NCI-H1048 (cell line): ENCODE measurements around the gene CHPF2.

Source experiments
- DNase-seq: peaks from one replicate; lab custom pipeline; 2025; lab: John Stamatoyannopoulos, UW

CHPF2 gene

DNA sequence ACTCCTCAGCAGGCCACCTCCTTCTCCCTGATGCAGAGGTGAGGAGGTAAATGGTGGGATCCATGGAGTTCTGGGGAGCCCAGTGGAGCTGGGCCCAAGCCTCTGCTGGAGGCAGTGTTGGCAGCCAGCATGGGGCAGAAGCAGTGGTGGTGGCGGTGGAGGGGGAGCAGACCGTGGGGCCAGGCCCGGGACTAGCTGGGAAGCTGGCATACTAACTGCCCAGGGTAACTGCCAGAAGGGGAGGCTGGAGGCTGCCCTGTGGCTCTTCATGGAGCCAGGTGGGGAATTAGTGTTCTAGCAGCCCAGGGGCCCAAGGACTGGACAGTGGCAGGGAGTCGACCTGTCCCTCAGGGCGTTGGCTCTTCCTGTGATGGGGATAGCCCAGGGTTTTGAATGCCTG lies 32.3 kb downstream of the CHPF2 start:
- DNase-seq: no peak

DNA sequence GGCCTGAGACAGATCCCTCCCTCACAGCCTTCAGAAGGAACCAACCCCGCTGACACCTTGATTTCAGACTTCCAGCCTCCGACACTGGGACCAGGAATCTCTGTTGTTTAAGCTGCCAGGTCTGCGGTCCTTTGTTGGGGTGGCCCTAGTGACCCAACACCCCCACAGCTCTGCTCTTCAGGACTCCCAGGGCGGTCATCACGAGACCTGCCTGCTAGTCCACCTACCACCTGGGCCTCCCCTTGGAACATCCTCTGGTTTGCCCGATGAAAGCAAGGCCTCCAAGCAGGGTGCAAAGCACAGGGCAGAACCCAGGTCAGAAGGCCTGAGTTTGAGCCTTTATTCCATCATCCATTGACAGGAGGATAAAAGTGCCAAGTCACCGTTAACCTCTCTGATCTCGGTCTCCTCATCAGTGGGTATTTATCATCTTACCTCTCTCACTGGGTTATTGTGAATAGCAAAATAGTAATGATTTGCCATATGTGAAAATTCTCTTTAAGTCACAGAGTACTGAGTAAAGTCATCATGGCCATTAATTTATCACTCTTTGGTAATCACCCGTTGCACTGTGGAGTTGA lies 33.2 kb downstream of the CHPF2 start:
- DNase-seq: no peak

GRCh38 chr7:151269511-151269910 lies 37.2 kb downstream of the CHPF2 start:
- no peak for DNase-seq

DNA sequence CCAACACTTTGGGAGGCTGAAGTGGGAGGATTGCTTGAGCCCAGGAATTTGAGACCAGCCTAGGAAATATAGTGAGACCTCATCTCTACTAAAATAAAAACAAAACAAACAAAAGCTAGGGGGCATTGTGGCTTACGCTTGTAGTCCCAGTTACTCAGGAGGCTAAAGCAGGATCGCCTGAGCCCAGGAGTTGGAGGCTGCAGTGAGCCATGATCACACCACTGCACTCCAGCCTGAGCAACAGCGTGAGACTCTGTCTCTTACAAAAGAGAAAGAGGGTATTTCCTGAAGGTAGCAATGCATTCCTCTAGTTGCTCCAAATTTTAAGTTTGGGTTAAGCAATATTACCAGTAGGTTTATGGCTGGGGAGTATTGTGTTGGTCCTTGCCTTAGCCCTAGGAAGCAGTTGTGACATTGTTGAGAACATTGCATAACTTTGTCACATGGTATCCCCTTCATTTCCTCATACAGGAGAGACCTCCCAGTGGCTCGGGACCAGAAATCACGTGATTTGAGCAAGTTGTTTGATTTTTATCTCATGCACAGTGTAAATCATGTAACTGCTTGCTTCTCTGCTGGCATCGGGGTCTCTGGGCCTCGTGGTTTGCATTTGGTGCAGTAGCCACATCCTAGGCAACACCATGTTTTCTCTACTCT lies 39.5 kb downstream of the CHPF2 start:
- DNase-seq: no peak

- no peak for DNase-seq
Measured at GRCh38 chr7:151272405-151272804, 40.1 kb downstream of the CHPF2 start.

DNA sequence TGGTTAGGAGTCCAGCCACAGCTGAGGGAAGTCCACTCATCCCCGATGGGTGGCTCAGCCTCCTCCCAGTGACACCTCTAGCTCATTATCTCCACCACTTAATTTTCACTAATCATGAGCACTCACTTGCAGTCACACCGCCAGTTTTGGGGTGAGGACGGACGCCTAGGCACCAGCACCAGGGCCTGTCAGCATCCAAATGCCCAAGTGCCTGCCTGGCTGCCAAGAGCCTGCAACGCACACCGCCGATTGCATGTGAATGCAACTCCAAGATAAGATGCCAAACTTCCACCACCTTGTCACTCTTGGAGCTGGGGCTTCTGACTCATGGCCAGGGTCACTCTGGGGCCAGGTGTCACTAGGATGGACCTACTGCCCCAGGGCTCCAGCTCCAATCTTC lies 40.6 kb downstream of the CHPF2 start:
- DNase-seq: no peak

GRCh38 chr7:151273651-151274390 lies 41.5 kb downstream of the CHPF2 start:
- no peak for DNase-seq

DNA sequence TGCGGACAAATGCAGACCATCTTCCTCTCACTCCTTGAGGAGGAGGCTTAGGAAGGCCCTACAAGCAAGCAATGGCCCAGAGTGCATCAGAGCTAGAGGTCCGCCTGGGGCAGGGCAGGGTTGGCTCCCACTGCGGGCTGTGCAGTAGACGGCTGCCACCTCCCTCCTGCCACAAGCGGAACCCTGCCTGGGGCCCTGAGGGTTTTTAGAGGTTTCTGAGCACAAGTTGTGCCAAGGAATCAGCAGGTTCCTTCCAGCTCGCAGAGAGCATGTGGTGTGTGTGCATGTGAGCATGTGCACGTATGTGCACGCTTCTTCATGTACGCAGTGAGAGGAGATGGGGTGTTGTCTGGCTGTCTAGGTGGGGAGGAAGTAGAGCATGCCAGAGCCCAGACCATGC lies 42.1 kb downstream of the CHPF2 start:
- DNase-seq: no peak

GRCh38 chr7:151274936-151275812 lies 42.9 kb downstream of the CHPF2 start:
- DNase-seq: no peak

GRCh38 chr7:151275813-151276577 lies 43.7 kb downstream of the CHPF2 start:
- no peak for DNase-seq

GRCh38 chr7:151276666-151277590 lies 44.6 kb downstream of the CHPF2 start:
- no peak for DNase-seq

- no peak for DNase-seq
Measured at GRCh38 chr7:151277631-151278030, 45.3 kb downstream of the CHPF2 start.

DNA sequence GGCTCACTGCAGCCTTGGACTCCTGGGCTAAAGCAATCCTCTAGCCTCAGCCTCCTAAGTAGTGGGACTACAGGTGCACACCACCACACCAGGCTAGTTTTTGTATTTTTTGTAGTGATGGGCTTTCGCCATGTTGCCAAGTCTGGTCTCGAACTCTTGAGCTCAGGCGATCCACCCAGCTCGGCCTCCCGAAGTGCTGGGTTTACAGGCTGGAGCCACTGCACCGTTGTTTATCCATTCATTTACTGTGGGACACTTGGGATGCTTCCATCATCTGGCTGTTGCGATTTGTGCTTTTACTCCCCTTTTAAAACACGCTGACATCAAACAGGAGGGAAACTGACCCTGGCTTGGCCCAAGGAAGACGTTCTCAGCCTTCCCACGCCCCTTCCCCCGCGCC lies 46.7 kb downstream of the CHPF2 start:
- DNase-seq: no peak

DNA sequence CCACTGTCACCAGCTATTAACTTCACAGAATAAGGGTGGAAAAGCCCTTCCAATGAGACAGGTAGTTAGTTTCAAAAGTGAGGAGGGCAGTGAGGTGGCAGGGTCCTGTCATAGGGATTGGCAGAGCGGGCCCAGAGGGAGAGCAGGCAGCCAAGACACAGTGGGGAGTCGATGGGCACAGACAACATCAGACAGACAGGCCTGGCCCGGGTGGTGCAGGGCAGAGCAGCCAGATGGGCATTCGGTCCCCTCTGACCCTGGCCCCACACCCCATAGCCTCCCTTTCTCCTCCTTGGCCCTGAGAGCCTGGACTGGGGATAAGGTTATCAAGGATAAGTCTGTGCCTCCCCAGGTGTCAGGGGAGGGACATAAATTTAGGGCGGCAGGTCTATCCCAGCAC lies 47.6 kb downstream of the CHPF2 start:
- no peak for DNase-seq

- DNase-seq: no peak
Measured at GRCh38 chr7:151280388-151281019, 48.2 kb downstream of the CHPF2 start.

DNA sequence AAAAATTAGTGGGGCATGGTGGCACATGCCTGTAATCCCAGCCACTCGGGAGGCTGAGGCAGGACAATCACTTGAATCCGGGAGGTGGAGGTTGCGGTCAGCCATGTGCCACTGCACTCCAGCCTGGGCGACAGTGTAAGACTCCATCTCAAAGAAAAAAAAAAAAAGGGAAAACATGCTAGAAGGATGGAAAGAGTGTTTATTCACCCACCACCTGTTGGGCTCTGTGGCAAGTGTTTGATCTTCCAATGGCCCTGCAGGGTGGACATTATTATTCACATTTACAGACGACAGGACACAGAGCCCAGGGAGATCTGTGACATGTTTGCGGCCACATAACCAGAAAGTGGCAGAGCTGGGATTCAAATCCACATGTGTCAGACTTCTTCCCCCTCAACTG lies 49.4 kb downstream of the CHPF2 start:
- no peak for DNase-seq

DNA sequence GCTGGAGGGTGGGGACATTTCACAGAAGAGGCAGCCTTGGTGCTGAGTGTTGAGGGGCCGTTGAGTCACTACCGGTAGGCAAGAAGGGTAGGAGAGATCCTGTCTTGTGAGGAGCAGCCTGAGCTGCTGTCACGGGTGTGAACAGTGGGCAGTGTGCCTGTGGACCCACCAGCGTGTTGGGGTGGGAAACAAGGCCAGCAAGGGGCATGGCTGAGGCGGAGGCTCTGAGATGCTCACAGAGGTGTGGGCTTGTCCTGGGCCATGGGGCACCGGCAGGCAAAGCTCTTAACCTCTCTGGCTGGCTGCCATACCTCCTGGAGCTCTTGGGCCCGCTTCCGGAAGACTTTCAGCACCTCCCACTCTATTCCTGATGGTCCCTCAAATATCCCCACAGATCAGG lies 49.8 kb downstream of the CHPF2 start:
- no peak for DNase-seq

GRCh38 chr7:151283302-151283701 lies 51.0 kb downstream of the CHPF2 start:
- DNase-seq: no peak

DNA sequence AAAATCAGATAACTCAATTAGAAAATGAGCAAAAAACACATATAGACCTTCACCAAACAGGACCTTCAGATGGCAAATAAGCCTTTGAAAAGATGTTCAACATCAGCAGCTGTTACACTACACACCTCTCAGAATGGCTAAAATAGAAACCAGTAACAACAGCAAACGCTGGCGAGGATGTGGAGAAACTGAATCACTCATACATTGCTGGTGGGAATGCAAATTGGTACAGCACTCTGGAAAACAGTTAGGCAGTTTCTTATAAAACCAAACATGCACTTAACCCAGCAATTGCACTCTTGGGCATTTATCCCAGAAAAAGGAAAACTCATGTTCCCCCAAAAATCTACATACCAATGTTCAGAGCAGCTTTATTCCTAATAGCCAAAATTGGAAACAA lies 53.9 kb downstream of the CHPF2 start:
- no peak for DNase-seq
